HG02884 (cell line): Measurements from ENCODE around the gene HBP1.
"Not testable (repeated sequence)": the region's sequence is repeated elsewhere in the genome, so short reads cannot be mapped to it uniquely, and the experiment has no call there.

ENCODE experiments used
- ATAC-seq: cut with Tn5 transposase; IDR thresholded peaks from one replicate; pipeline ENCODE4 v1.9.1; 2021; ENCODE audit warnings: mild to moderate bottlenecking, moderate library complexity; ENCODE audit not compliant: unreplicated experiment

The HBP1 gene, protein sequence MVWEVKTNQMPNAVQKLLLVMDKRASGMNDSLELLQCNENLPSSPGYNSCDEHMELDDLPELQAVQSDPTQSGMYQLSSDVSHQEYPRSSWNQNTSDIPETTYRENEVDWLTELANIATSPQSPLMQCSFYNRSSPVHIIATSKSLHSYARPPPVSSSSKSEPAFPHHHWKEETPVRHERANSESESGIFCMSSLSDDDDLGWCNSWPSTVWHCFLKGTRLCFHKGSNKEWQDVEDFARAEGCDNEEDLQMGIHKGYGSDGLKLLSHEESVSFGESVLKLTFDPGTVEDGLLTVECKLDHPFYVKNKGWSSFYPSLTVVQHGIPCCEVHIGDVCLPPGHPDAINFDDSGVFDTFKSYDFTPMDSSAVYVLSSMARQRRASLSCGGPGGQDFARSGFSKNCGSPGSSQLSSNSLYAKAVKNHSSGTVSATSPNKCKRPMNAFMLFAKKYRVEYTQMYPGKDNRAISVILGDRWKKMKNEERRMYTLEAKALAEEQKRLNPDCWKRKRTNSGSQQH

DNA sequence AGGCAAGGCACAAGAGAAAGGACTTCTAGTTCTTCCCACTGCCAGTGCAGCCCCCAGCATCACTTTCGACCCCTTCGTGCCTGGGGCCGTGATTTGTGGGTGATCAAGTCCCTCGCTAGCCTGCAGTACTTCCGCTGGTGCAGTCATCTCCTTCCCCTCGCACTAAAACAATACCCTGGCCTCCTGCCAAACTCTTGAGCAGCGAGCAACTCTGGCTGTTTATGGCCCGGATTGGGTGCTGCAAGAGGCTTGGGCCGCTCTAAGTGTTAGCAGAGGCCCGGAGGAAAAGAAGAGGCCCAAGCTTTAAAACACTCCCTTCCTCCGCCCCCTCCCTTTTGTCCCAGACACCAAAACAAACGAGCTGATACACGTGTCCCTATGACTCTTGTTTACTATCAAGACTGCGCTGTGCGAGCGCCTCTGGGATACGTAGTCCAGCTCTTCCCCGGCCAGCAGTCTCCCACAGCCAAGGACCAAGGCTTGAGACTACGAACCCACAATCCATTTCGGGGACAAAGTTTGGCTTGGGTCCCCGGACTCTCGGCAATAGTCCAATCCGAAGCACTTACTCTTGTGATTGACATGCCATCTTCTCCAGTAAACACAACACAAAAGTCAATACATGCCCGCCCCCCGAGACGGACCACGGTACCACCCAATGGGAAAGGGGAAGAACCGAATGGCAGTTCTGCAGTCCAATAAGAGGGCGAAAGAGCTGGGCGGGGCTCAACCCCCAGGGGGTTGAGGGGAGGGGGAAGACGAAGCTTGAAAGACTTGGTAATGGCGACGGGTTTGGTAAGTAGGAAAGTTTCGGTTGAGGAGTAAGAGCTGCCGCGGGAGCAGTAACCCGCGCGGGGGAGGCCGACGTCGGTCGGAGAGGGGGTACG is at the start of gene HBP1:
TSS of gene HBP1 (plus strand) at position 771 of the 887 bp plus-strand sequence. CDS start 10,891 bp downstream, outside the sequence.
- peak; percentile 83 for ATAC-seq

DNA sequence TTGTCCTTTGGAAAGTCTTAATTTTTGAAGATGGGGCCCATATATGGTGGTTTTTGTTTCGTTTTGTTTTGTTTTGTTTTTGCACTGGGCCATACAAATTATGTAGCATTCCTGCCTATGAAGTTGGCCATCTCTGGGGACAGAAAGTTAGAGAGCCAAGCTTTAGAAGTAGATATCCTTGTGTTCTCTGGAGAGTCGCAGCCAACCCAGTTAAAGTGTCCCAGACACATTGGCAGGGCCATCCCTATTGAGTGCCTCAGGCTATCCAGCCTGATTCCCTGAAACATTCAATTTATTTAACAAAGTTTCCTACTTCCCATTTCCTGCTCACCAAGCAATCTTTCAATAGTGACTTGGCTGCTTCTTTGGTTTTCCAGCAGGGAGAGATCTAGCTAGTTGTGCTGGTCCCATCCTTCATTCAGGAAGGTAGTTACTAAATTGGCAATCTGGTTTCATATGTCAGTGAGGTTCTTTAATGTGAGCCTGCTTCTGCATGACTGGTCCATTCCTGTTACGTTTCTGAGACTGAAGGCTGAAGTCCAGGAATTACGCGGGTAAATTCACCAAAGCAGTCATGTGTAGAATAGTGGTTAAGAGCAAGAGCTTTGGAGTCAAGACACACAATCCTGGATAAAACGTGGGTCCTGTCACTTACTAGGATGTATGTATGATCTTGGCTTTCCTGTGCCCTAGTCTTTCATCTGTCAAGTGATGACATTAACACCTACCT is 49.3 kb upstream of the HBP1 start:
- no peak for ATAC-seq

GRCh38 chr7:107122486-107122911 is 46.3 kb upstream of the HBP1 start:
- no peak for ATAC-seq

GRCh38 chr7:107123392-107123791 is 45.4 kb upstream of the HBP1 start:
- ATAC-seq = no peak

GRCh38 chr7:107125475-107125874 is 43.3 kb upstream of the HBP1 start:
- no peak for ATAC-seq

DNA sequence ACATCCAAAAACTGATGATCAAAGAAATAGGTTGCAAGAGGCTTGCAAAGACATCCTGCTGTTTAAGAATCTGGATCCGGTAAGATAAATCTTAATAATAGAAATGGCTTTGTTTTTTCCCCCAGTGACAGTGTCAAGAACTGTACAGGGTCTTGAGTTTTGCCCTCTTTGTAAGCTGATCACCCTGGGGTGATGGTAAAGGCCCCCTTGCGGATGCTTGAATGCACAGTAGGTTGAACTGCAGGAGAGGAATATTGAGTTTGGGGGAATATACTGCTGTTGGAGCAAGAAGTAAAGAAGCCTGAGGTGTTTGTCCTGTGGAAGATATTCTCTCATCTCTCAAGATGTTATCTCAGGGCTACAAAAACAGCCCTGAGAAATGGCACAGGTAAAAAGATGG is 40.6 kb upstream of the HBP1 start:
- no peak for ATAC-seq

GRCh38 chr7:107128748-107129147 is 40.1 kb upstream of the HBP1 start:
- ATAC-seq = no peak

DNA sequence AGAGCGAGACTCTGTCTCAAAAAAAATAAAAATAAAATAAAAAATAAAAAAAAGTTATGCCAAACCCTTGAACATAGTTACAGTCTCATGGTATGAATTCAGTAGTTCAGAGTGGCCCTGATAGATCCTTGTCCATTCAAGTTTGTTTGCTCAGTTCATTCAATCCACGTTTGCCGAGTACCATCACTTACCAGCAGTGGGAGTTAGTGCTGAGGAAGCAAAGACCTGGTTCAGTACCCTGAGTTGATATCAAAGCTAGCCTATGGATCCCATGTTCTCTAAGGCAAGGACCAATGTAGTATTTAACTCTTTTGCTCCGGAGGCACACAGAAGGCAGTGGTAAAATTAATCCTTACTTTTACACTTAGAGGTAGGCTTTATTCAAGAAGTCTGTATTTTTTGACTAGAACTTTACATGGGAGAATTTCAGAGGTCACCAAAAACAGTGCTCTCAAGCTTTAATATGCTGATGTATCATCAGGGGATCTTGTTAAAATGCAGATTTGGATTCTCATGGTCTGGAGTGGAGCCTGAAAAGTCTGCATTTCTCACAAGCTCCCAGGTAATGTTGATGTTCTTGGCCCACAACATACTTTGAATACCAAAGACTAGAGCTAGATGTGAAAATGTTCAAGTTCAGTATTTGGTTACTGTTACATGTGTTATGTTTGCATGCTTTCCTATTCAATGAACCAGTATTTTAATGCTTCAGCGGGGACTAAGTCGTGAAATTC is 38.1 kb upstream of the HBP1 start:
- no peak for ATAC-seq

- no peak for ATAC-seq
These were observed 35.4 kb upstream of the HBP1 start for GRCh38 chr7:107133396-107133795.

- no peak for ATAC-seq
These were observed 29.9 kb upstream of the HBP1 start for GRCh38 chr7:107138696-107139420.

DNA sequence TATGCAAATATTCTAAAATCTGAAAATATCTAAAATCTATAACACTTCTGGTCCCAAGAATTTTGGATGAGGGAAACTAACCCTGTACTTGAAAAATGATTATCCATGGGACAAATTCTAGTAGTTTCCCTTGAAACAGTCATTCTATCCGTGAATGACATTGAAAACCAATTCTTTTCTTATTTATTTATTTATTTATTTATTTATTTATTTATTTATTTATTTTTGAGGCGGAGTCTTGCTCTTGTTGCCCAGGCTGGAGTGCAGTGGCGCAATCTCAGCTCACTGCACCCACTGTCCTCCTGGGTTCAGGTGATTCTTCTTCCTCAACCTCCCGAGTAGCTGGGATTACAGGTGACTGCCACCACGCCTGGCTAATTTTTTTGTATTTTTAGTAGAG is 24.9 kb upstream of the HBP1 start:
- ATAC-seq = not testable (repeated sequence)

DNA sequence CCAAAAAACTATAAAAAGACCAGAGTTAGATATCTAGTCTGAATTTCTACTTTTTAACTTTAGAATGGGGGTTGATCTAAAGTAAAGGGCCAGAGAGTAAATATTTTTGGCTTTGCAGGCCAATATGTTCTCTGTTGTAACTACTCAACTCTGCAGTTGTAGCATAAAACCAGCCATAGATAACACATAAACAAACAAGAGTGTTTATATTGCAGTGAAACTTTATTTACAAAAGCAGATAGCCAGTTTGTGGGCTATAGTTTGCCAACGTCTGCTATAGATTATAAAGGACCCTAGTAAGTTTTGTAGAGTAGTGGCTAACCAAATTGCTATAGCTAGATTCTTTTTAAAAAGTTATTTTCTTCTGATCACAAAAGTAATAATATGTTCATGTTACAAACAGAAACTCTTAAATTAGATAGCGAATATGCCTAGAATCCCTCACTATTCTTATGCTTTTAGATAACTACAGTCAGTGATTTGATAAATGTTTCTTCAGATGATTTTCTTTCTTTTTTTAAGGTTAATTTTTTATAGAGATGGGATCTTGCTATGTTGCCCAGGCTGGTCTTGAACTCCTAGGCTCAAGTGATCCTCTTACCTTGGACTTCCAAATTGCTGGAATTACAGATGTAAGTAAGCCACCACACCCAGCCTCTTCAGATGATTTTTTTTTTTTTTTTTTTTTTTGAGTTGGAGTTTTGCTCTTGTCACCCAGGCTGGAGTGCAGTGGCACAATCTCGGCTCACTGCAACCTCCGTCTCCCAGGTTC is 23.6 kb upstream of the HBP1 start:
- no peak for ATAC-seq

GRCh38 chr7:107147464-107148393 is 21.1 kb upstream of the HBP1 start:
- peak; percentile 47 for ATAC-seq

DNA sequence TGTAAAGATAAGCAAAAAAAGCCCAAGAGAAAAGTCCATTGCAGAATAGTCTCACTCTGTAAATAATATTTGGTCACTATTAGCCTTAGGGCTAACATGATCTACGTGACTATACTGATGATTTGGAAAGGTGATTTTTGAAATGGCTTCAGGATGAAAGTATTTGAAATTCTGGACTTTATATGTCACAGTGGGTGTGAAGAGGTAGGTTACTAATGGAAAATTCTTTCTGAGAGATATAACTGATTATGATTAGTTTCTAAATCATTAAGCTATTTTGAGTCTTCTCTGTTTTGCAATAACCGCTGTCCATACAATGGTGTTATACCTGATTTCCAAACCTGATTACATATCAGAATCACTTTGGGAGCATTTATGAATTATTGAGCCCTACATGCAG is 20.1 kb upstream of the HBP1 start:
- ATAC-seq = no peak

DNA sequence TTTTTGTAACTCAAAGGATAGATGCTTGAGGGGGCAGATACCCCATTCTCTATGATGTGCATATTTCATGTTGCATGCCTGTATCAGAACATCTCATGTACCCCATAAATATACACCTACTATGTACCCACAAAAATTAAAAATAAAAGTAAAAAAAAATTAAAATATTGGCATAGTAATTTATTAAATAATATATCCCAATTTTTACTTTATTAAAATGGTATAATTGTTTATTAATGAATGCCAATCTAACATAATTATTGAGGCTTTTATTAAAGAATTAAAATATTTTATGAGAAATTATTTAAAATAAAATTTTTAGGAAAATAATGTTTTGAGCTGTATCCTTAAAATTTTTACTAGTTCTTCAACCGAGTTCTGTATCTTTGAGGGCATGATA is 18.9 kb upstream of the HBP1 start:
- ATAC-seq = no peak

- ATAC-seq = no peak
These were observed 18.3 kb upstream of the HBP1 start for GRCh38 chr7:107150375-107151073.

DNA sequence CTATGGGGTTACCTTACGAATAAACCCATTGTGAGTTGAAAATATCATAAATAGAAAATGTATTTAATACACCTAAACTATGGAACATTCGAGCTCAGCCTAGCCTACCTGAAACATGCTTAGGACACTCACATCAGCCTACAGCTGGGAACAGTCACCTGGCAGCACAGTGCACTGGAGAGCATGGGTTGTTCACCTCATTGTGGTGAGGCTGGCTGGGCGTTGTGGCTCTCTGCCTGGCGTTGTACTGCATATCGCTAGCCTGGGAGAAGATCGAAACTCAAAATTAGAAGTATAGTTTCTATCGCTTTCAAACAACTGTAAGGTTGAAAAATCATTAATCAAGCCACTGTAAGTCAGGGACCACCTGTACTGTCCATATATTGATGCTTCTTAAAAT is 17.3 kb upstream of the HBP1 start:
- ATAC-seq = no peak
